HAP-1 (cell line): Measurements from ENCODE around the gene SLC1A7.
A peak's percentile ranks its signal among the peaks of the same experiment; 100 is the strongest.

Experiments
- DNase-seq, 2 experiments: peaks; one replicate each; pipeline ENCODE4 v3.0.0-alpha.2; 2016 to 2020; ENCODE audit warnings: low spot score in 2 of 2
- H3K27me3 ChIP-seq: fragments of 250-450 bp; sonication (Bioruptor Pico); 2 replicates; pipeline ENCODE4 v1.5.1; 2020; ENCODE audit warnings: low read depth, mild to moderate bottlenecking, moderate library complexity
- H3K36me3 ChIP-seq: fragments of 250-450 bp; sonication (Bioruptor Pico); replicated peaks from 2 replicates; pipeline ENCODE4 v1.5.1; 2020; ENCODE audit warnings: mild to moderate bottlenecking
- H3K4me1 ChIP-seq: fragments of 250-450 bp; sonication (Bioruptor Pico); 2 replicates; pipeline ENCODE4 v1.5.1; 2020; ENCODE audit warnings: mild to moderate bottlenecking
- H3K4me3 ChIP-seq: fragments of 250-450 bp; sonication (Bioruptor Pico); 2 replicates; pipeline ENCODE4 v1.5.1; 2020; ENCODE audit warnings: mild to moderate bottlenecking, moderate library complexity
- H3K9me3 ChIP-seq: fragments of 250-450 bp; sonication (Bioruptor Pico); 2 replicates; pipeline ENCODE4 v1.5.1; 2020; ENCODE audit warnings: mild to moderate bottlenecking, moderate library complexity
- in situ Hi-C: fragments of 300-500 bp; cut with MboI; formaldehyde crosslinking; loops from 3 replicates; pipeline ENCODE4 v1.14.3; 2020; ENCODE audit warnings: low sequenced_read_pairs, inconsistent platforms, mixed read lengths

The SLC1A7 gene

DNA sequence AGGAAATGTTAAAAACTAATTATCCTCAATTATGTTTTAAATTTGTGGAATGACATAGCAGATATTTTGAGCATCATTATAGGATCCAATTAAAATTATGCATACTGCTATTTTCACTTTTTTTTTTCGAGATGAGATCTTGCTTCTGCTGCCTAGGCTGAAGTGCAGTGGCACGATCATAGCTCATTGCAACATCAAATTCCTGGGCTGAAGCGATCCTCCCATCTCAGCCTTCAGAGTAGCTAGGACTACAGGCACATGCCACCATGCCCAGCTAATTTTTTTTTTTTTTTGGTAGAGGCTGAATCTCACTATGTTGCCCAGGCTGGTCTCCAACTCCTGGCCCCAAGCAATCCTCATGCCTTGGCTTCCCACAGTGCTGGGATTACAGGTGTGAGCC, 11.3 kb upstream of the SLC1A7 start:
- H3K36me3 ChIP-seq: no peaks in the 10 kb centered on the region
- no peaks in the 10 kb centered on the region for H3K27me3 ChIP-seq
- DNase-seq: no peak
- no peak overlapping the region for H3K4me3 ChIP-seq
- H3K4me1 ChIP-seq: no peaks in the 10 kb centered on the region
- in situ Hi-C loops: no loop called here
- H3K9me3 ChIP-seq: no peaks in the 10 kb centered on the region

GRCh38 chr1:53148123-53148522, 5.7 kb upstream of the SLC1A7 start:
- no peak for DNase-seq

DNA sequence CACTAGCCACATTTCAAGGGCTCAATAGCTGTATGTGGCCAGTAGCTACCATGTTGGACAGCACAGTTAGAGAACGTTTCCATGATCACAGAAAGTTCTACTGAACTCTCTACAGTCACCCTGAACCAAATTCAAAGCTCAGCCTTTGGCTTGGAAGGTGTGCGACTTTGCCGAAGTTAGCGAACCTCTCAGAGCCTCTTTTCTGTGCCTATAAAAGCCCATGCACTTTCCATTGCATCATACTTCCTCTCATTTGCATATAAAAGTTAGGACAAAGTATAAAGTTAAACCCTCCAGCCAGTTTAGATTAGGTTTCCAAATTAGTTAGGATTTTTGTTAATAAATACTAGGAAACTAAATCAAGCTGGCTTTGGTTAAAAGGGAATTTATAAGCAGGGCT, 4.7 kb upstream of the SLC1A7 start:
- DNase-seq: no peak

More at GRCh38 chr1:53148123-53148522, 5.7 kb upstream of the SLC1A7 start:
- Histone ChIP-seq H3K36me3 (no peaks in the 10 kb centered on the region), H3K27me3 (no peaks in the 10 kb centered on the region), H3K4me3 (no peak overlapping the region), H3K4me1 (peaks cover 4% of the 10 kb centered on the region), H3K9me3 (no peaks in the 10 kb centered on the region)
- in situ Hi-C loops: no loop called here

GRCh38 chr1:53145942-53146708, 3.7 kb upstream of the SLC1A7 start:
- no peaks in the 10 kb centered on the region for H3K36me3 ChIP-seq
- in situ Hi-C loops: no loop called here

More for the DNA sequence above, 4.7 kb upstream of the SLC1A7 start:
- Histone ChIP-seq H3K36me3 (no peaks in the 10 kb centered on the region), H3K4me3 (no peak overlapping the region), H3K9me3 (no peaks in the 10 kb centered on the region), H3K4me1 (peaks cover 4% of the 10 kb centered on the region), H3K27me3 (no peaks in the 10 kb centered on the region)
- in situ Hi-C loops: no loop called here

DNA sequence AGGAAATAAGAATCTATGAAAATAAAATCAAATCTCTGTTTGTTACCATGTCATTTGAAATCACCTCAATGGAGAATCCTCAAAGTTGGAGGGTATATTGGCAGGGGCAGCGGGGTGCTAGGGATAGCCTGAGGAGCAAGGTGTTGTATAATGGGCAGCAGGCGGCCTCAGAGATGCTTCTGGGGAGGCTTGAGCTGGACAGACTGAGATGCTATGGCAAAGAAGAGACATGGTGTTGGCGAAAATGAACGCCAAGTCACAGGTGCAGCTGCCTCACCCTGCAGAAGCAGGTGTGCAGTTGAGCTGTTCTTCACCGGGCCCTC, 3.1 kb upstream of the SLC1A7 start:
- Histone ChIP-seq H3K9me3 (no peaks in the 10 kb centered on the region), H3K36me3 (no peaks in the 10 kb centered on the region), H3K4me3 (no peak overlapping the region), H3K27me3 (no peaks in the 10 kb centered on the region), H3K4me1 (peaks cover 4% of the 10 kb centered on the region)
- in situ Hi-C loops: no loop called here
- no peak for DNase-seq

More at GRCh38 chr1:53145942-53146708, 3.7 kb upstream of the SLC1A7 start:
- Histone ChIP-seq H3K9me3 (no peaks in the 10 kb centered on the region), H3K4me1 (peaks cover 4% of the 10 kb centered on the region), H3K4me3 (no peak overlapping the region), H3K27me3 (no peaks in the 10 kb centered on the region)
- peak; percentile 8 to 57 for DNase-seq

- H3K9me3 ChIP-seq: no peaks in the 10 kb centered on the region
- H3K36me3 ChIP-seq: no peaks in the 10 kb centered on the region
- in situ Hi-C loops: no loop called here
- H3K4me1 ChIP-seq: peaks cover 4% of the 10 kb centered on the region
- no peaks in the 10 kb centered on the region for H3K27me3 ChIP-seq
- no peak for DNase-seq
- no peak overlapping the region for H3K4me3 ChIP-seq
Observed at GRCh38 chr1:53145051-53145600, 2.7 kb upstream of the SLC1A7 start.

DNA sequence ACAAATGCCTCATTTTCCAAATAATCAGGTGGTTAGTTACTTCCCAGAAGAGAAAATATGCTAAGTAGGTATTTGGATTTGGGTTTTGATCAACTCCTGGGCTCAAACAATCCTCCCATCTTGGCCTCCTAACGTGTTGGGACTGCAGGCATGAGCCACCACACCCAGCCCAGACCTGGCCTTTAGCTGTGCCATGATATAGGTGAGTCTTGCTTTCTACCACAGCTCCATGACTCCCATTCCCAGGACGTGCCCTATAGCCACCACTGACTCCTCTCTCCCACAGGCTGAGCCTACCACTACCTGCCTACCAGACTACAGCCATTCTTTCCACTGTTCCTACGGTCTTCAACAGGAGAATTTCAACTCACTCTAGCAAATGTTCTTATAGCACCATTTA, 1.8 kb upstream of the SLC1A7 start:
- no peak overlapping the region for H3K4me3 ChIP-seq

GRCh38 chr1:53143527-53143926, 1.1 kb upstream of the SLC1A7 start:
- Histone ChIP-seq H3K4me3 (no peak overlapping the region), H3K9me3 (no peaks in the 10 kb centered on the region), H3K36me3 (no peaks in the 10 kb centered on the region), H3K27me3 (no peaks in the 10 kb centered on the region), H3K4me1 (peaks cover 4% of the 10 kb centered on the region)
- in situ Hi-C loops: no loop called here
- DNase-seq: no peak

More for the DNA sequence above, 1.8 kb upstream of the SLC1A7 start:
- Histone ChIP-seq H3K4me1 (peaks cover 4% of the 10 kb centered on the region), H3K9me3 (no peaks in the 10 kb centered on the region), H3K36me3 (no peaks in the 10 kb centered on the region), H3K27me3 (no peaks in the 10 kb centered on the region)
- no peak for DNase-seq
- in situ Hi-C loops: no loop called here

GRCh38 chr1:53141487-53142055, 867 bp downstream of the SLC1A7 start:
- Histone ChIP-seq H3K27me3 (no peaks in the 10 kb centered on the region), H3K9me3 (peaks cover 6% of the 10 kb centered on the region), H3K36me3 (no peaks in the 10 kb centered on the region), H3K4me3 (no peak overlapping the region), H3K4me1 (no peaks in the 10 kb centered on the region; the same call in 1 of the 2 replicates)
- in situ Hi-C loops: no loop called here
- DNase-seq: no peak

- no peak for DNase-seq
- Histone ChIP-seq H3K4me1 (no peaks in the 10 kb centered on the region), H3K4me3 (no peak overlapping the region), H3K9me3 (peaks cover 6% of the 10 kb centered on the region), H3K27me3 (no peaks in the 10 kb centered on the region), H3K36me3 (no peaks in the 10 kb centered on the region)
- in situ Hi-C loops: no loop called here
Observed at GRCh38 chr1:53140451-53140850, 2.0 kb downstream of the SLC1A7 start.

GRCh38 chr1:53139951-53140361, 2.5 kb downstream of the SLC1A7 start:
- H3K4me3 ChIP-seq: no peak overlapping the region
- H3K9me3 ChIP-seq: peaks cover 6% of the 10 kb centered on the region
- in situ Hi-C loops: no loop called here
- H3K36me3 ChIP-seq: no peaks in the 10 kb centered on the region
- no peaks in the 10 kb centered on the region for H3K27me3 ChIP-seq
- no peaks in the 10 kb centered on the region for H3K4me1 ChIP-seq
- DNase-seq: peak in 1 of 2 experiments; percentile 17

GRCh38 chr1:53138991-53139884, 3.2 kb downstream of the SLC1A7 start:
- DNase-seq: no peak

GRCh38 chr1:53137729-53138128, 4.7 kb downstream of the SLC1A7 start:
- DNase-seq: no peak
- no peak overlapping the region for H3K4me3 ChIP-seq
- H3K36me3 ChIP-seq: no peaks in the 10 kb centered on the region
- peaks cover 6% of the 10 kb centered on the region for H3K9me3 ChIP-seq
- in situ Hi-C loops: no loop called here
- H3K27me3 ChIP-seq: no peaks in the 10 kb centered on the region
- no peaks in the 10 kb centered on the region for H3K4me1 ChIP-seq

More at GRCh38 chr1:53138991-53139884, 3.2 kb downstream of the SLC1A7 start:
- in situ Hi-C loops: no loop called here
- Histone ChIP-seq H3K9me3 (peaks cover 6% of the 10 kb centered on the region), H3K4me1 (no peaks in the 10 kb centered on the region), H3K4me3 (no peak overlapping the region), H3K36me3 (no peaks in the 10 kb centered on the region), H3K27me3 (no peaks in the 10 kb centered on the region)
